NCI-H1436 treated with DMSO at 0.1 percent for 48 hours (cell line): Measurements from ENCODE around the gene EZH2.

Experiments
- DNase-seq: peaks from one replicate; lab custom pipeline; 2025; lab: John Stamatoyannopoulos, UW

Gene EZH2

GRCh38 chr7:148884049-148884298, at the start of gene EZH2:
EZH2 (minus strand) TSS chr7:148884291; CDS start chr7:148847298, 36,993 bp downstream.
- DNase-seq = no peak

DNA sequence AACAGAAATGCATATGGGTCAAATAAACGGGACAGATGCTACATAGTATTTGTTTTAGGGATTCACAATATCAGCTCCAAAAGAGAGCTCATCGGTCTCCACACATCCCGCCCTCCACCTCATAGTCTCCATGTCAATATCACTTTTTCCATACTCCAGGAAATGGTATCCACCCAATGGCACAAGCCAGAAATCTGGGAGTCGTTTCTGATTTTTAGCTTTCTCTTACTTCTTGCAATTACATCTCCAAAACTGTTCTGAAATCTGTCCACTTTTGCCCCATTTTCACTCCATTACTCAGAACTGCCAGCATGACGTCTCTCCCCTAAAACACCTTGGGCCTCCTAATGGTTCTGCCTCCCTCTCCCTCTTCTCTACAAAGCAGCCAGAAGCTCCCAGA, 47.4 kb upstream of the EZH2 start:
- DNase-seq = no peak

DNA sequence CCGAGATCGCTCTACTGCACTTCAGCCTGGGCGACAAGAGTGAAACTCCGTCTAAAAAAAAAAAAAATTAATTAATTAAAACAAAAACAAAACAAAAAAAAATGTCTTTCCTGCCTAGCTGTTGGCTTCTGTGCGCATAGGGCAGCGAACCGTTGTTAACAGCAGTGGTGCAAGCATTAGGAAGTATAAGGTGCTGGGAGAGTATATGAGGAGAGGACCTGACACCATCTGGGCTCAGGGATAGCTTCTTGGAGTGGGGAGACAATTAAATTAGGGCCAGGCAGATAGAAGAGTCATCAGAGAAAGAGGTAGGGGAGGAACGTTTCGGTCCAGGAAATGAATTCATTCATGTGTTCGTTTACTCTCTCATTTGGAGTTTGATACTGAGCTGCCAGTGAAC, 46.2 kb upstream of the EZH2 start:
- no peak for DNase-seq

DNA sequence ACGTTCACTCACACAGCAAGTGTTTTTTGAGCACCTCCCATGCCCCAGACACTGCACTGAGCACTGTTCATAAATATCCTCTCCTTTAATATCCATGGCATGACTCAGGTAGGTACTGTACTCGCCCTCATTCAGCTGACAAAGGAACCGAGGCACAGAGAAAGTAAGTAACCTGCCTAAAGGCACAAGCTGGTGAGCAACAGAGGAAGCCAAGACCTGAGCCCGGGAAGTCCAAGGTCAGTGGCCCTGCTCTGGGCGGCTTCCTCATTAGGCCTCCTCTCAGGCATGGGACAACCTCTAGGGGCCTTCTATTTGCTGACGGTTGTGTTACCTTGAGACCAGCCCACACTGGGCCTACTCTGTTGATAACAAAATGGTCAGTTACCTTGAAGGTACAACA, 45.1 kb upstream of the EZH2 start:
- no peak for DNase-seq

DNA sequence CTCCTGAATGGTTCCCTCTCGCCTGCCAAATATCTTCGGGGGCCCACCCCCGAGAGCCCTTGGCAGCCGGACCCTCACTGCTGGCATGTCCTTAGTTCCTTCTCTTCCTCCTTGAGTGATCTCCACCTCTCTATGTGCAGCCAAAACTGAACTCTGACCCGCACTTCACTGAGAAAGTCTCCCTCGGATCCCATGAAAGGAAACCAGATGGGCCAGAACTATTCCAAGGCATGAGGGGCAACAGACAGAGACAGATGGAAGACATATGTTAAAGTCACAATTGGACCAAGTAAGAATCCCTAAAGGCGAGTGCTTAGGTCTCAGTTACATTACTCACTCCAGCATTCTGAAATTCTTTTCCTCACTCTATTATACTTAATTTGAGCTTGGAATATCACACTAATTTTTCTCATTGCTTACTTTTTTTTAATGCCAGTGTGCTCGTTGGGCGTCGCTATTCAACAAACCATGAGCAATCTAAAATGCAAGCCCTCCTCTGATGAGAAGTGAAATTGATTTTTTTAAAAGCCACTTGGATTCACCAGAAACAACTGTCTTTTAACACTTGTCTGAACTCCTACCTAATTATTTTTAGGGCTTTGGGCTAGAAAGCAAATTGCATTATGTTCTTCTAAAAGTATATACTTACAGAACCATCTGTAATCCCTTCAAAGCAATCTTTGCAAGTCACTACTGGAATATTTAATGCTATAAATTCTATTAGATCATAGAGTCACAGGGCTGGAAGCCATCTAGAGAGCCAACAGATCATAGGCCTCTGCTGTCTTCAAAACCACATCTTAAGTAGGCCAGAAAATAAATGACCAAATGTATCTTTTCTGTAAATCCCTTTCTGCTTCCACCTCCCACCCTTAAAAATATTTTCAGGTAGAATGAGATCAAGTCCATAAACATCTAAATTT, 43.3 kb upstream of the EZH2 start:
- no peak for DNase-seq

DNA sequence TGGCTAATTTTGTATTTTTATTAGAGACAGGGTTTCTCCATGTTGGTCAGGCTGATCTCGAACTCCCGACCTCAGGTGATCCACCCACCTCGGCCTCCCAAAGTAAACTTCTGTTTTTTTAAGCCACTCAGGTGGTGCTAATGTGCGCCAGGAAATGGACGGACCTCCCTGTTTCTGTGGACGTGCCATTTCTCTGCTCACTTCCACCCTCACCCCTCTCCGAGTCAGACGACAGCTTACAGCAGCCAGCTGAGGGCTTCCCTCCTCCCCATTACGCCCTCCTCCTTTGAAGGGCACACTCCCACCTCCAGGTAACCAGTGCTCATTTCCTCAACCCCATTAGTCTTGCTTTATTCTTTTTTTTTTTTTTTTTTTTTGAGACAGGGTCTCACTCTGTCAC, 41.7 kb upstream of the EZH2 start:
- no peak for DNase-seq

DNA sequence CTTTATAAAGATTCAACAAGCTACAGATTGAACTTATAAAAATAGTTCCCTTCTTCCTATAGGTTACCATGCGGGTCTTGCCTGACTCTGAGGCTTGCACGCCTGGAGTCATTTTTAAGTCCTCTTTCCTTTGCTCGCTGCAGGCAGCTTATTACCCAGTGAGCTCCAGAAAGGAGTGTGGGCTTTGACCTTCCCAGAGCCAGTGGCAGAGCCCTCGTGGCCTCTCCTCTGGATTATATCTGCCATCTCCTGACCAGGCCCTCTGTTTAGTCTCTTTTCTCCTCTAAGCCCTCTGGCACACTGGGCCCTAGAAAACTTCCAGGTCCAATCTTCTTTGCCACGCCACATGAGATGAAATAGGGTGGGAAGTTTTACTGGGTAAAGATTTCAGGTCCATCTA, 39.9 kb upstream of the EZH2 start:
- no peak for DNase-seq

- DNase-seq = no peak
Measured at GRCh38 chr7:148921806-148922205, 37.7 kb upstream of the EZH2 start.

GRCh38 chr7:148921189-148921588, 37.1 kb upstream of the EZH2 start:
- DNase-seq = no peak

GRCh38 chr7:148919859-148920258, 35.8 kb upstream of the EZH2 start:
- no peak for DNase-seq

DNA sequence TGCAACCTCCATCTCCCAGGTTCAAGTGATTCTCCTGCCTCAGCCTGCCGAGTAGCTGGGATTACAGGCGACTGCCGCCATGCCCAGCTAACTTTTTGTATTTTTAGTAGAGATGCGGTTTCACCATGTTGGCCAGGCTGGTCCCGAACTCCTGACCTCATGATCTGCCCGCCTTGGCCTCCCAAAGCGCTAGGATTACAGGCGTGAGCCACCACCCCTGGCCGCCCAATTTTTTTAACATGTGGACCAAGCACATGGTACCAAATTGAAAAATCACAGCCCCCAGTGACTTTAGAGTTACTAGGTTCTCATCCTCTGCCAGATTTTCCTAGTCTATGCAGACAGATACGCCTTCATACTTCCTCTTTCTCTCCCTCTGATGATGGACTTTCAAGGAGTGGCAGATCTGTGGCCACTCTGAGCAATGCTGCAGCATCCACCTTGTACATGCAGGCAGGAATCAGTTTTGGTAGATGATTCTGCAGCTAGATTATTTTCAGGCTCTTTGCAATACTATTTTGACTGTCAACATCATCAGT, 34.0 kb upstream of the EZH2 start:
- DNase-seq = no peak

- no peak for DNase-seq
Measured at GRCh38 chr7:148916186-148916585, 32.1 kb upstream of the EZH2 start.

GRCh38 chr7:148915211-148915610, 31.1 kb upstream of the EZH2 start:
- DNase-seq = no peak

DNA sequence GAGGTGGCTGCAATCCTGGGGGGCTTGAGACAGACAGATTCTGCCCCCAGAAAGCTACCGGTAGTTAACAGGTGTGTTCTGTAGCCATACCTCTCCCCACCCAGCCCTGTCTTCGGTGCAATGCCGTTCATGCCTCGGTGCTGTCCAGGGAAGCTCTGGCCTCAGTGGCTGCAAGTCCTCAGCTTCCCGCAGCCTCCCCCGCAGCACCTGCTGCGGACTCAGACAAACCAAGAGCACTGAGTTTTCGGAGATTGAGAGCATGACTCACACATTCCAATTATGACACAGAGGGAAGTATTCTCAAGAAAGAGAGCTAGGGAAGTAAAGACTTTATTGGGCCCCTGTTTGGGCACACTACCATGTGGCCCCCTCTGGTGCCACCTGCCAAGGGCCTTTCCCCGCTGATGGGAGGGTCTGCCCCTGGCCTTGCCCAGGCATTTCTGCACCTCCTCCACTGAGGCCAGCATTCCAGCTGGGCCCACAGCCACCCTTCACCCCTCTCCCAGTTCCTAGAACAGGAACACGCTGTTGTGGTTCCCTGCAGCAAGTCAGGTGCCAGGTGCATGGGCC, 30.2 kb upstream of the EZH2 start:
- no peak for DNase-seq

GRCh38 chr7:148912758-148913541, 28.9 kb upstream of the EZH2 start:
- DNase-seq = no peak

GRCh38 chr7:148912151-148912550, 28.1 kb upstream of the EZH2 start:
- DNase-seq = no peak

DNA sequence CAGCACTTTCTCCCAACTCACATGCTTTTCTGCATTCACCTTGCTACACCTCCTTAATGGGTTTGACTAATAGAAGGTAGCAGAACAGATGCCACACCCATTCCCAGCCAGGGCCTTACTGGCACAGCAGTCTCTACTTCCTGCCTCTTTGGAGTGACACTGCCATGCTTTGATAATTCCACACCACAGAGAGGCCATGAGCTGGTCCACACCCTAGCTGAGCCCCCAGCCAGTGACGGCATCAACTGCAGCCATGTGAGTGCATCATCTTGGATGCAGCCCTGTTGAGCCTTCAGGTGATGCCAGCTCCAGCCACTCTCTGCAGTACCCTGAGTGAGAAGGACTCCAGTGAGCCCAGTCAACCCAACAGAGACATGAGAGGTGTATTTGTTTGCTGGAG, 27.5 kb upstream of the EZH2 start:
- no peak for DNase-seq

GRCh38 chr7:148909568-148909967, 25.5 kb upstream of the EZH2 start:
- no peak for DNase-seq

DNA sequence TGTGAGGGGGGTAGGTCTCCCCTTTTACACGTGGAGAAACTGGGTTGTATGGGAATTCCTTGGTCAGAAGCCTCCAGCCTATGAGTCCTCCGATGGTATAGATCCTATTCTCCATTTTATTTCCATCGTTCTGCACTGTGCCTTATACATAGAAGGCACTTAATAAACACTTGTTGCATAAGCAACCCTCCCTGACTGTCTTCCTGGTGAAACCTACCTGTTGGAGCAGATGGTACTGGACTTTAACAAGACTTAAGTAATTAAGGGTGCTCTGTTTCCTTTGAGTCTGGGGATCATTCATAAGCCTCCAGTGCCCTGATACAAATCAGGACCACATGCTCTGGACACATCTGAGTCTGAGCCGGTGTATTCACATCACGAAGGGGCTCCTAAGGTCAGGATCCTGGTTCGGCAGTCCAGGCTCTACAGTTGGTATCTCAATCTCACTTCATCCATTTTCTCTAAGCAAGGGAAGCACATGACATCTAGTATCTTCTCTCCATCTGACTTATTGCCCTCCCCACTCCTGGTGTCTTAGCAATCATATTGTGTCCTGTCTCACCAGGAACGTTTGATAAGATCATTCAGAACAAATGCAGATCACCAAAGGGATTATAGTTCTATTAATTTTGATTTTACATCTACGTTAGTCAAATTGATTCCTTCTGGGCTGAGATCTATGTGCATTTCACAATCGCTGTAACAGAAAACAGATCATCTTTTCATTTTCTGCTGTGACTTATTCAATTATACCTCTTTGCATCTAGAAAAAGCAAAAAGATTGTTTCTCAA, 22.8 kb upstream of the EZH2 start:
- DNase-seq = no peak

GRCh38 chr7:148905093-148905666, 21.1 kb upstream of the EZH2 start:
- DNase-seq = no peak

DNA sequence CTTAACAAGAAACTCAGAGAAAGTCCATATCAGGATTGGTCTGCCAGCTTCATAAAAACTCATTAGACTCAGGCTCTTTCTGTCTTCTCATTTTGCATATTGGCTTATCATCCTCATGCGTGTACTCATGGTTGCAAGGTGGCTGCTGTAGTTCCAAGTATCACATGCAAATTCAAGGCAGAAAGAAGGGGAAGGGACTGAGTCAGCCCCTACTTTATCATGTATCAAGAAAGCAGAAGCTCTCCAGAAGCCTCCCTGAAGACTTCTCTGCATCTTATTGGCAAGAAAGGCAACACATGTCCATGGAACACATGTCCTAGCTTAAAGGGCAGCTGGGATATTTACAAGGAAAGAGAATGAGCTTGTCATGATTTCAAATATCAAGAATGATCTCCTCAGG, 19.4 kb upstream of the EZH2 start:
- no peak for DNase-seq

GRCh38 chr7:148901178-148901577, 17.1 kb upstream of the EZH2 start:
- no peak for DNase-seq
